NCI-H1105 treated with DMSO at 0.1 percent for 48 hours (cell line): ENCODE data around the gene MAGI3.
"Not testable (repeated sequence)": the region's sequence is repeated elsewhere in the genome, so short reads cannot be mapped to it uniquely, and the experiment has no call there.

Experiments
- DNase-seq: peaks from one replicate; lab custom pipeline; 2025; lab: John Stamatoyannopoulos, UW

MAGI3 gene

DNA sequence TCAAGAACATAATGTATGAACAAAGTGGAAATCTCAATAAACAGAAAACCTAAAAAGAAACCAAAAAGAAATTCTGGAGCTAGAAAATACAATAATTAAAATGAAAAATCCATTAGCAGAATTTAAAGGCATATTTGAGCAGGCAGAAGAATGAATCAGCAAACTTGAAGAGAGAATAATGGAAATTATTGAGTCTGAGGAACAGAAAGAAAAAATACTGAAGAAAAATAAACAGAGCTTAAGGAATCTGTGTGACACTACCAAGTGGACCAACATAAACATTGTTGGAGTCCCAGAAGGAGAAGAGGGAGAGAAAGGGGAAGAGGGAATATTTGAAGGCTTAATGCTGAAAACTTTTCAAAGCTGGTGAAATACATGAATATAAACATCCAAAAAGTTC, 54.5 kb downstream of the MAGI3 start:
- DNase-seq: no peak

DNA sequence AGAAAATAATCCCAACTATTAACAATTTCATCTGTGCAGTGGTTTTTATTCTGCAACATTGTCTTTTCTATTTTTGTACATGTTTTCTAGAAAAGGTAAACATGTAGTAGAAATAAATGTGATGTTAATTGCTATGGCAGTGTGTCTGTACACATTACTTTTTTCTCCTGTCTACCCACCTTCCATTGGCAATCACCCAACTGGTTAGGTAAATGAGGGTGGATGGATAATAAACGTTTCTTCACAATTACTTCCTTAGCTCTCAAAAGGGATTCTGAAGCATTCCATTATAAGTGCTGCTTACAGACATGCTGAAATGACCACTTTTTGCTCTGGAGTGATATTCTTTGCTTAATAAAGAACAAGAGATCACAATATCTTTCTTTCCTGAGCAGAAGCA, 61.4 kb downstream of the MAGI3 start:
- peak; percentile 53 for DNase-seq

DNA sequence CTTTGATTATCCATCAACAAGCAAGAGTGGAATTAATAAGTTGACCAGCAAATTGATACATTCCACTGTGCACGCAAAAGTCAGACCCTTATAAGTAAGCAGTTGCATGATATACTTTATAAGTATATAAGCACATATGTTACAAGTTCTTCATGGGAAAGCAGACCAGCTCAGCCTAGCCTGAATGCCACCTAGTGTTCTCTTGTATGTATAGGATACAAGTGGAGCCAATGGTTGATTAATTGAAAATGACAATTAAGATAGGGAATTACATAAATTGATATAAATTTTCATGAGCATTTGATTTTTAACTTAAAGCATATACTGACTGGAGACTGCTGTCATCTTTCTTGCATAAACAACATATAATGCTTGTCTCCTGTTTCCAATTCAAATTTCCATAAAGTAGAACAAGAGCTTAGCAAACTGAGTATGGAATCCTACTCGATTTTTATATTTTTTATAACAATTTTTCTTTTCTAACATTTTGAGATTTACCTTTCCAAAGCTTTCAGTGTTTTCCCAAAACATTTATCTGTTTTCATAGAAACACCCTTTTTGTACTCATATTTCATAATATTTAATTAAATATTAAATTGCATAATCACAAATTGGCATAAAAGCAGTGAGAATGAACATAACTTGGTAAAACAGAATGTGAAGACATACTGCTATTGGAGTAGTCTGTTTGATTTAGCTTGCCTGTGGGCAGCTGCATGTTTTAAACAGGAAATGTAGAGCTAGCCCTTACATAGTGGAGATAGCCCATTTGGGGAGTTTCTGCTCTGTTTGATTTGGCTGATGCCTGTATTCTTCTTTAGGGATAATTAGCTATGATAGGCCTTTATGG, 62.8 kb downstream of the MAGI3 start:
- peak; percentile 19 for DNase-seq

DNA sequence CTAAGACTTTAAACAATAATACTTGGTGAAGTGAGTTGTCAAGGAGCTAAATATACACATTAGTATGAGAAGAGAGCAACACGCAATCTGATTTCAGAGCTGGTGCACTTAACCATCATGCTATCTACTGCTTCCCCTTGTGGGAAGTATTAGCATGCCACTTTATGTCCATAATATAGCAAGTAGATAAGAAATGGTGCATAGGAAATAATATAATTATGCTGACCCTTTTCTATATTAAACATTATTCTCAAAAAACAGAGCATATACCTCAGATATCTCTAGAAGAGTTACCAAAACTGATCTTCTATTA, 63.4 kb downstream of the MAGI3 start:
- peak; percentile 79 for DNase-seq

DNA sequence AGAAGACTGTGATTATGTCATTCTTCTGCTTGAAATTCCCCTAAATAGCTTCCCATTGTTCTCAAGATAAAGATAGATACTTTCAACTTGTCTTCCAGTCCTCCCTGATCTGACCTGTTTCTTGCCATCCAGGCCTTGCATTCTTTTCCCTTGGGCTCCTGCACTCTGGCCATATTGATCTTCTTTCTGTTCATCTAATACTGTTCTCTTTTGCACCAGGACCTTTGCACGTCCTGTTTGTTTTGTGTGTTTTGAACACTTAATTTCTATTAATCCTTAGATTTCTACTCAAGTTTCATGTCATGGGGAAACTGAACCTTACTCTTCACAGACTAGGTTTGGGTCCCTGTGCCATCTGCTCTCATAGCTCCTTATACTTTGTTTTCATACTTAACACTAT, 65.1 kb downstream of the MAGI3 start:
- DNase-seq: no peak

DNA sequence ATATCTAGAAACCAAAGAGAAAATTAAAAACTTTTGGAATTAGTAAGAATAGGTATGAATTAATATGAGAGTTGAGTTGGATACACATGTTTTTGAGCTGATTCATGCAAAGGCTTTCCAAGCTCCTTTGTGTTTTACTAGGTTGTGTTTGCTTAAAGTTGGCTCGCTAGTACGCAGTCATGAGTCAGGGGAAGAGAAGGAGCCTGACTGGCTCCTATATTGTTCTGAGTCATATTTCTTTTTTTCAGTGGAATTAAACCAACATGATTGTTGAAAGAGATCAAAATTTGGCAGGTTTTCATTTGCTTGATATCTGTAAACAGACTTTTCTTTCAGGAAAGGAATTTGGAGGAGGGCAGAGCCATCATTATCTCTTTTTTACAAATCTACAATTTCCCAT, 66.7 kb downstream of the MAGI3 start:
- peak; percentile 30 for DNase-seq

DNA sequence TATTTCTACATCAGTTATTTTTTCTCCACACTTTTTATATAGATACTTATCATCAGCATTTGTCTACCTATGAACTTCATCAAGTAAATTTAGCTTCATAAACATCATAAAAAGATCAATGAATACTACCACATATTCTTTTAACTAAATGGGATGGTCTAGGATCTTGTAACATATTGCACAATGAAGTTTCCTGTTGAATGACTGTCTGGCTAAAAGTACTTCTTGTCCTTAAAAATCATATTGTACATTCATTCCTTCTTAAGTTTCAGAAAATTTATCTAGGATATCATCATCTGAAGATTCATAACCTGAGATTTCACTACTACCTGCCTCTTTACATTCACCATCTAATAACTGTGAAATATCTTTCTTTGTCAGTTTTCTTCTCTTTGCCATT, 69.0 kb downstream of the MAGI3 start:
- no peak for DNase-seq

DNA sequence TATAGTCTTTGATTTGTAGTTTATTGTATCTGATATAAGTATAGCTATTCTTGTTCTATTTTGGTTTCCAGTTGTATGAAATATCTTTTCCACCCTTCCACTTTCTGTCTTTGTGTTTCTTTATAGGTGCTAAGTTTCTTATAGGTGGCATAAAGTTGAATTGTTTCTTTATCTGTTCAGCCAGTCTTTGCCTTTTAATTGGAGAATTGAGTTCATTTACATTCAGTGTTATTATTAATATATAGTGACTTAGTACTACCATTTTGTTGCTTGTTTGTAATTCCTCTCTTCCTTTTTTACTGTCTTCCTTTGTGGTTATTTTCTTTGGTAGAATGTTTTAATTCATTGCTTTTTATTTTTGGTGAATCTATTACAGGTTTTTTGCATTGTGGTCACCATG, 77.7 kb downstream of the MAGI3 start:
- DNase-seq: no peak

DNA sequence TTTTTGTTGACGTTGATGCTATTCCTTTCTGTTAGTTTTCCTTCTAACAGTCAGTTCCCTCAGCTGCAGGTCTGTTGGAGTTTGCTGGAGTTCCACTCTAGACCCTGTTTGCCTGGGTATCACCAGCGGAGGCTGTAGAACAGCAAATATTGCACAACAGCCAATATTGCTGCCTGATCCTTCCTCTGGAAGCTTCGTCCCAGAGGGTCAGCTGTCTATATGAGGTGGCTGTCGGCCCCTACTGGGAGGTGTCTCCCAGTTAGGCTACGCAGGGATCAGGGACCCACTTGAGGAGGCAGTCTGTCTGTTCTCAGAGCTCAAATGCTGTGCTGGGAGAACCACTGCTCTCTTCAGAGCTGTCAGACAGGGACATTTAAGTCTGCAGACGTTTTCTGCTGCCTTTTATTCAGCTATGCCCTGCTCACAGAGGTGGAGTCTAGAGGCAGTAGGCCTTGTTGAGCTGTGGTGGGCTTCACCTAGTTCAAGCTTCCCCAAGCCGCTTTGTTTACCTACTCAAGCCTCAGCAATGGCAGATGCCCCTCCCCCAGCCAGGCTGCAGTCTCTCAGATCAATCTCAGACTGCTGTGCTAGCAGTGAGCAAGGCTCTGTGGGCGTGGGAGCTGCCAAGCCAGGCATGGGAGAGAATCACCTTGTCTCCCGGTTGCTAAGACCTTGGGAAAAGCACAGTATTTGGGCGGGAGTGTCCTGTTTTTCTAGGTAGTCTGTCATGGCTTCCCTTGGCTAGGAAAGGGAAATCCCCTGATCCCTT, 88.3 kb downstream of the MAGI3 start:
- not testable (repeated sequence) for DNase-seq

DNA sequence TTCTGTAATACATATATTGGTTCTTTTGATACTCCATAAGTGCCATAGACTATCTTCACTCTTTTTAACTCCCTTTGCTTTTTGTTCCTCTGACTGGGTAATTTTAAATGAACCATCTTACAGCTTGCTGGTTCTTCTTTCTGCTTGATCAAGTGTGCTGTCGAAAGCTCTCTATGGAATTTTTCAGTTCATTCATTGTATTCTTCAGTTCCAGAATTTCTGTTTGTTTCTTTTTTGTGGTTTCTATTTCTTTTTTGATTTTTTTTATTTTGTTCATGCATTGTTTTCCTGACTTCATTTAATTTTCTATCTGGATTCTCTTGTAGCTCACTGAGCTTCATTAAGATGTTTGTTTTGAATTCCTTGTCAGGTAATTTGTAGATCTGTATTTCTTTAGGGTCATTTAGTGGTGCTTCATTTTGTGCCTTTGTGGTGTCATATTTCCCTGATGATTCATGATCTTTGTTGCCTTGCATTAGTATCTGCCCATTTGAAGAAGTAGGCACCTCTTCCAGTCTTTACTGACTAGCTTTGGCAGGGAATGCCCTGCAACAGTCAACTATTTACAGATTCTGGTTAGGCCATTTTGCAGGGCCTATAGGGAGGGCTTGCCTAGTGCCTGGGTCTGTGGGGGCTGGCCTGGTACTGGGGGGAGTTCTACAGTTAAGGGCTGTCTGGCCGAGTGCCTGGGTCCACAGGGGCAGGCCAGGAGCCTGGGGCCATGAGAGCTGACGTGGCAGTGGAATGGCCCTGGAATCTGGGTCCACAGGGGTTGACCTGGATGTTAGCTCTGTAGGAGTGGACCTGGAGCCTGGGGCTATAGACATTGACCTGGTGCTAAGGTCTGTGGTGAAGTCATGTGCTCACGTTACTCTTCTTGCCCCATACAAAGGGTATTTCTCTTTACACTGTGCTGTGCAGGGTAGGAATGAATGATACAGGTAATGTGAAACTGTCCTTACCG, 89.7 kb downstream of the MAGI3 start:
- DNase-seq: no peak

DNA sequence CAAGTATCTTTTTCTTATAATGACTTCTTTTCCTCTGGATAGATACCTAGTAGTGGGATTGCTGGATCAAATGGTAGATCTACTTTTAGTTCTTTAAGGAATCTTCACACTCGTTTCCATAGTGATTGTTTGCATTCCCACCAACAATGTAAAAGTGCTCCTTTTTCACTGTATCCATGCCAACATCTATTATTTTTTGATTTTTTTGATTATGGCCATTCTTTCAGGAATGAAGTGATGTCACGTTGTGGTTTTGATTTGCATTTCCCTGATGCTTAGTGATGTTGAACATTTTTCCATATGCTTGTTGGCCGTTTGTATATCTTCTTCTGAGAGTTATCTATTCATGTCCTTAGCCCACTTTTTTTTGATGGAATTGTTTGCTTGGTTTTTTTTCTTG, 94.8 kb downstream of the MAGI3 start:
- DNase-seq: not testable (repeated sequence)

DNA sequence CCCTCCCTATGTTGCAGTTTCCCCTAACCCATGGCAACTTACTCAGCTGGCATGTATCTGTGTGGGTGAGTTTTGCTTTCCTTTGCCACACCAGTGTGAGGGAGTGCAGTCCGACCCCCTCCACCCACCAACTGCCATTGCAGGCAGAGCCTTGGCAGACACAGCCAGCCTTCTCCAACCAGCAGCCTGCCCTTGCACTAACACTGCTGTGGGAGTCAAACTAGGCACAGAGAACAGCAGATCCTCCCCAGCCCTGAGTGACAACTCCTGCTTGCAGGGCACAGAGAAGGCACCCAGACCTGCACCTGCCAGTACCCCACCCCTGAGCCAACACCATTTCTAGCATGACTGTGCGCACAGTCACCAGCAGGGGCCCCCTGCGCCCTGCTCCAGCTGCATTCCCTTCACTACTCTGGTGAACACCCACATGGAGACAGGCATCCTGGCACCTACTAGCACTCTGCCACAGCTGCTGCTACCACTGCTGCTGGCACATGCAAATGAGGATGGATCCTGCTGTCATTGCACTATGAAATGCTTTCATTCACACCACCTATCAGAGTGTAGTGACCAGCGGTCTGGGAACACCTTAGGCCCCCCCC, 98.4 kb downstream of the MAGI3 start:
- no peak for DNase-seq

DNA sequence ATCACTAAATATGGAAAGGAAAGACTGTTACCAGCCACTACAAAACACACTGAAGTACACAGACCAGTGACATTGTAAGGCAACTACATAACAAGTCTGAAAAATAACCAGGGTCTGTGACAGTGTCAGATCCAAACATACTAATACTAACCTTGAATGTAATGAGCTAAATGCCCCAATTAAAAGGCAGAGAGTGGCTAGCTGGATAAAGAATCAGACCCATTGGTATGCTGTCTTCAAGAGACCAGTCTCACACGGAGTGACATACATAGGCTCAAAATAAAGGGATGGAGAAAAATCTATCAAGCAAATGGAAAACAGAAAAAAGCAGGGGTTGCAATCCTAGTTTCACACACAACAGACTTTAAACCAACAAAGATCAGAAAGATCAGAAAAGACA, 100.1 kb downstream of the MAGI3 start:
- no peak for DNase-seq

DNA sequence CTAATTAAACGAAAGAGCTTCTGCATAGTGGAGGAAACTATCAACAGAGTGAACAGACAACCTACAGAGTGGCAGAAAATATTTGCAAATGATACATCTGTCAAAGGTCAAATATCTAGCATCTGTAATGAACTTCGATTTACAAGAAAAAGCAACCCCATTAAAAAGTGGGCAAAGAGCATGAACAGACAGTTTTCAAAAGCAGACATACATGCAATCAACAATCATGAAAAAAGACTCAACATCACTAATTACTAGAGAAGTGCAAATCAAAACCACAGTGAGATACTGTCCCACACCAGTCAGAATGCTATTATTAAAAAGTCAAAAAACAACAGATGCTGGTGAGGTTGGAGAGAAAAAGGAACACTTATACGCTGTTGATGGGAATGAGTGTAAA, 103.2 kb downstream of the MAGI3 start:
- no peak for DNase-seq

DNA sequence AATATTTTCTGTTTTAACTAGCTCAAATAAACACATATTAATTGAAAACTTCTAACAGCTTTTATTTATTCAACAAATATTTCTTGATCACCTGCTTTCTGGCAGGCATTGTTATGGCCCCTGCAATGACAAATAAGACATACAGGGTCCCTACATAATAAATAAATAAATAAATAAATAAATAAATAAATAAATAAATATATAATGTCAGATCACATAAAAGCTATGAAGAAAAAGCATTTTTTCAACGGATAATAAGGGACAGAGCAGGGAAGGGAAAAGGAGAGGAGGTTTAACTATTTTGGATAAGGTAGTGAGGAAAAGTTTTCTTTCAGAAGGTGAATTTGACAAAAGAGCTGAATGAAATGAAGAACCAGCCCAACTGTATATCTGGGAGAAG, 115.0 kb downstream of the MAGI3 start:
- DNase-seq: no peak

DNA sequence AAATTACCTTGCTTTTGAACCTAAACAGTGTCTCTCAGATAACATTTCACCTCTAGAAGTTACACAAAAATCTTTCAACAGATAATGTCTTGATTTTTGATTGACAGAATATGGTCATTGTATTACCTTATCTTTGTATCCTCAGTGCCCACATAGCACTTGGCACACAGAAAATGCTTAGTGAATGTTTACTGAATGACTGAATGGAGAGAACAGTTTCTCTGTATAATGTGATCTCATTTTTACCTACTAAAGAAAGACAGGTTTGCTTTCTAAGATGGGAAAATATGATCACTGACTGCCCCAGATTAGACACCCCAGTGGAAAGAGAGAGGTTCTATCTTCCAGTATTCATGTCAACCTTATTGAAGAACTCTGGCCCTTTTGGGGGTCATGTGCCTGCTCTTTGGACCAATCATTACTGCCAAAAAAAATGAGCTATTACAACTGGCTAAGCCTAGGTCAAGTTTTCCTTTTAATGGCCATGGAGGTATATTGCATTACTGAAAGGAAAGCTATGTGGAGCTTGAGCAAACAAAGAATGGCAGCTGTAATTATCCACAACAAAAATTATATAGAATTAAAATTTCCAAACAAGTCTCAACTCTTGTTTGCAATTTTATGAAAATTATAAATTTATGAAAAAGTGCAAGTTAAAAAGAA, 117.4 kb downstream of the MAGI3 start:
- DNase-seq: no peak

DNA sequence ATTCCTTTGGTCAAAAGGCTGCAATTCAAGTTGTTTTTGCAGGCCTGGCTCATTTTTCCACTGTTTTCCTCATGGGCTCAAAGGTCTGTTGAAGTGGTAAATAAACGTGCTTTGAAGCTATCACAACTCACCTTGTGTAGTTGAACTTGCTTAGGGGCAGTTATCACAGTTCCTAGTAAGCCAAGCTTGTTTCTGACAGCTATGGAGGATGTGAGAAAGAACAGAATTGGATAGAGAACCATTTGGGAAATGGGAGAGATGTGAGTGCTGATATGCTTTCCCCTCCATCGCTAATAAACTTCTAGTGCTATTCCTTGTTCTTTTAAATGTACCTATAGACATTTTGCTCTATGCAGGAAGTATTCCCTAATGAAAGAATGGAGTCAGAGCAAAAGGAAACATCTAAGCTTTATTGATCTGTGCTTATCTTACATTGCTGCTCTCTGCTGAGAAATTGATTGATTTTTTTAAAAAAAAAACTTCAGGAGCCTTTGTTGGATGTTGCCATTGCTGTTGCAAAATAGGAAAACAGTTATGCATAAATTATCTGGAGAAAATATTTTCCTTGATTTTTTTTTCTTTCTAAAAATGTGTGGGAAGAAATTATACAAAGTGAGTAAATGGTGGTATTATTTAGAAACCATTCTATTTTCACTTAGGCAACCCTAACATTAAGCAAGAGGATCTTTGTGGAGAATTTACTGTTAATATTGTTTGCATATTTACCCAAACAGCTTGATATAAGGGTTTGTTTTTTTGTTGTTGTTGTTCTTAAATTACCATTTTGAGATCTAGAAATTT, 118.2 kb downstream of the MAGI3 start:
- DNase-seq: no peak

DNA sequence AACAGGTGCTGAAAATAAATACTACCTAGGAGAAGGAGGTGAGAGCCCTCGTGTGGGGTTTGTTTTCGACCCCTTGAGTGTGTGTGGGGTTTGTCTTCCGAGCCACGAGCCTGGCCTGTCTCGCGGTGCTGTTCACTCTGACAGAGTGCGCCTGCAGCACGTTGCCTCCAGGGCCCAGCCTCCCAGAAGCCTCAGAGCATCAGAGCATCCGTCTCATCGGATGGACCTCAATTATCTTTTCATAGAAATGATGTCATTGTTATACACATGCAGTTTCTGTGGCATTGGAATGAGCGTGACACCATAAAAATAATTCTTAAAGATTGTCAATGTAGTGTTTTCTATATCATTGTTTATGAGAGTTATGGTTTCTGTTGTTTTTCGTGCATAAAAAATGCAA, 119.5 kb downstream of the MAGI3 start:
- not testable (repeated sequence) for DNase-seq

DNA sequence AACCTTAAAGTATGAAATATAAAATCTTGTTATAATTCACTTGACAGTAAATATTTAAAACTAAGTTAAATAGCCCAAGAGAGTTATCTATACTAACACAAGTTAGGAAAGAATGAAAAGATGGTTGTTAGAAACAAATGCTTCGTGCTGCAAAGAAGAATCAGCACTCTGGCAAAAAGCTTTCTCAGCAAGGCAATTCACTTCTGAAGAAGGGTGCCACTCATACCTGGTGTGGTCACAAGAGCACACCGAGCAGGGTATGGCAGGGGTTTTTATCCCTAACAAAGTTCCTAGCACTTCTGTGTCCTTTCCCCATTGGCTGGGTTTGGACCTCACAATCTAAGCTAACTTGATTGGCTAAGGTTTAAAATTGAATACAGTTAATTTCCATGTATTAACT, 121.0 kb downstream of the MAGI3 start:
- no peak for DNase-seq

DNA sequence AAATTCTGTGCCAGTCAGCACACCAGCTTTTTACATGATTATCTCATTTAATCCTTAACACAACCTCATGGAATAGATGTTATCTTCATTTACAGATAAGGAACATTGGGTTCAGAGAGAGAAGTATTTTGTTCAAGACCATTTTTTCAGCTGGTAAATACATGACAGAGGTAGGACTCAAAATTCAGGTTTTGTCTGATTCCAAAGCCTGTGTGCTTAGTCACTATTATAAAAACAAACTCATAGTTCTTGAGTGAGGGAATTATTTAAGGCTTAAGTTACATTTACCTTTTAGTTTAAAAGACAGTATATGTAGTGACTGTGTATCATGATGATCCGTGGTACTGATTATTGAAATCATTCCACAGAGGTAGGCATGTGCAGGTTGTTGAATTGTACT, 125.2 kb downstream of the MAGI3 start:
- DNase-seq: no peak

DNA sequence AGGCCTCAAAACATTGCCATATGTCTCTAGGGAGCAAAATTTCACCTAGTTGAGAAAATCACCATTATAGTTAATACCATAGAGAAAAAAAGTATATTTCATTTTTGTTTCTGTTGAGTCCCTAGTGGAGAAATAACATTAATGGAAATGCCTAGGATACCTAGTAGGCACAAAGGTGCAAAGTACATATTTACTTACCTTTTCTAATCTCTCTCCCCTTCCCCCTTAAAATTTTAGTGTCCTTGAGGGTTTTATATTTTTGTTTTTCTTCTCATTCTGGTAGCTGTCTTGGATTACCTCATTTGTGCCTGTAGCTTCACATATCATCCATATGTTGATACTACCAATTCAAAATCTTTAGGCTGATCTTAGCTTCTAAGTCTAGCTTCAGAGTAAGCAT, 127.0 kb downstream of the MAGI3 start:
- no peak for DNase-seq
